K562 (cell line): ENCODE measurements around the gene EXOC3L2. TPM values are rescaled to one million over a fixed set of nuclear protein-coding genes. Genes with fewer than 3 reads are reported as not detected.
A peak's percentile ranks its signal among the peaks of the same experiment; 100 is the strongest.

ENCODE experiments used
- ATAC-seq: fragments of 200-7000 bp; cut with Tn5 transposase; 3 replicates; pipeline ENCODE4 v1.9.1; 2020; ENCODE audit warnings: moderate library complexity
- BruUV-seq: library from RNA; stranded (reverse); fragments of 400-500 nt; replicated peaks from 2 replicates; lab custom pipeline; 2021; lab: Mats Ljungman, UMichigan
- CTCF ChIA-PET: fragments of 300-600 bp; formaldehyde crosslinking; extraction: SDS; loops from one replicate; lab custom pipeline; 2021; ENCODE audit warnings: low intra/inter-chr PET ratio; lab: Yijun Ruan, JAX
- POLR2A ChIA-PET: fragments of 300-600, 350-650 bp; sonication (Branson Sonifier 250); formaldehyde crosslinking; extraction: SDS; loops from one replicate; lab custom pipeline; 2021; ENCODE audit warnings: antibody characterized with exemption, inconsistent platforms; lab: Yijun Ruan, JAX
- DNase-seq, 4 experiments: peaks; one replicate each; pipeline versions ENCODE4 v3.0.0 to v3.0.0-alpha.2; 2011 to 2018; ENCODE audit warnings: low spot score in 3 of 4, mixed read lengths in 3 of 4; ENCODE audit errors: extremely low read depth in 1 of 4
- FAIRE-seq: peaks from 2 replicates; lab custom pipeline; 2011; peaks lifted over from hg19 to GRCh38; lab: Jason Lieb, UNC
- H2AFZ ChIP-seq: 2 replicates; pipeline ENCODE4 v1.6.0; 2011; ENCODE audit warnings: low read depth, low read length, control low read depth, inconsistent platforms
- H3K27ac ChIP-seq: fragments of 200-600 bp; 3 replicates; pipeline ENCODE4 v1.8.0; 2011; ENCODE audit warnings: low read depth, mild to moderate bottlenecking, control low read depth, inconsistent platforms, low read length, moderate library complexity, mixed read lengths; ENCODE audit errors: extremely low read depth
- H3K27me3 ChIP-seq, 2 experiments: fragments of 300-600 bp in 1 of 2; 2 replicates in 1 of 2; 3 replicates in 1 of 2; pipeline versions ENCODE4 v1.6.0 to v1.8.0; 2011; ENCODE audit warnings: inconsistent platforms in 2 of 2, low read length in 2 of 2, mild to moderate bottlenecking in 1 of 2, mixed read lengths in 1 of 2, moderate library complexity in 1 of 2; ENCODE audit not compliant: control insufficient read depth in 2 of 2, insufficient read depth in 2 of 2
- H3K36me3 ChIP-seq: fragments of 300-600 bp; 3 replicates; pipeline ENCODE4 v1.8.0; 2011; ENCODE audit warnings: mild to moderate bottlenecking, low read length, inconsistent platforms; ENCODE audit not compliant: control insufficient read depth, insufficient read depth
- H3K4me1 ChIP-seq, 2 experiments: fragments of 200-600 bp in 1 of 2; replicated peaks in 1 of 2; 2 replicates in 1 of 2; 3 replicates in 1 of 2; pipeline versions ENCODE4 v1.5.1 to v1.8.0; 2011; ENCODE audit warnings: inconsistent platforms in 2 of 2, low read length in 2 of 2, mild to moderate bottlenecking in 1 of 2, mixed read lengths in 1 of 2, moderate library complexity in 1 of 2; ENCODE audit not compliant: control insufficient read depth in 2 of 2, insufficient read depth in 2 of 2
- H3K4me2 ChIP-seq: 2 replicates; pipeline ENCODE4 v1.6.1; 2011; ENCODE audit warnings: low read length, control low read depth, inconsistent platforms, mixed read lengths; ENCODE audit not compliant: insufficient read depth
- H3K4me3 ChIP-seq: fragments of 200-600 bp; sonication (generic), shearing (Covaris generic); 2 replicates; pipeline ENCODE4 v1.5.1; 2016; ENCODE audit warnings: control low read depth, inconsistent platforms
- H3K79me2 ChIP-seq: fragments of 200-600 bp; 3 replicates; pipeline ENCODE4 v1.8.0; 2011; ENCODE audit warnings: low read length, inconsistent platforms; ENCODE audit not compliant: control insufficient read depth, insufficient read depth
- H3K9ac ChIP-seq, 2 experiments: 2 replicates each; pipeline versions ENCODE4 v1.6.0 to v1.6.1; 2011; ENCODE audit warnings: low read depth in 2 of 2, low read length in 2 of 2, control low read depth in 1 of 2, inconsistent platforms in 1 of 2, mild to moderate bottlenecking in 1 of 2, mixed read lengths in 1 of 2; ENCODE audit not compliant: insufficient read depth in 1 of 2
- H3K9me1 ChIP-seq: one replicate; pipeline ENCODE4 v1.6.0; 2011; ENCODE audit warnings: inconsistent platforms, mild to moderate bottlenecking, low read length, moderate library complexity; ENCODE audit not compliant: control insufficient read depth, insufficient read depth
- H3K9me3 ChIP-seq: replicated peaks from 2 replicates; pipeline ENCODE4 v1.5.1; 2011; ENCODE audit warnings: low read depth, low read length, inconsistent platforms; ENCODE audit not compliant: control insufficient read depth, insufficient read depth
- H4K20me1 ChIP-seq: replicated peaks from 2 replicates; pipeline ENCODE4 v1.6.1; 2011; ENCODE audit warnings: low read length, inconsistent platforms, mixed read lengths; ENCODE audit not compliant: control insufficient read depth, insufficient read depth
- MAZ ChIP-seq, 2 experiments: fragments of 450-650 bp in 1 of 2; sonication (generic) in 1 of 2; formaldehyde crosslinking; IDR thresholded peaks in 1 of 2; conservative IDR thresholded peaks in 1 of 2; 2 replicates each; pipeline versions ENCODE4 v1.4.0 to v1.5.0; 2020; ENCODE audit warnings: mild to moderate bottlenecking in 1 of 2, missing genetic modification reagents in 1 of 2
- POLR2G ChIP-seq: fragments of 200-400 bp; formaldehyde crosslinking; IDR thresholded peaks from 2 replicates; pipeline ENCODE4 v1.6.1; 2017; ENCODE audit warnings: low read depth, mild to moderate bottlenecking, antibody characterized with exemption, low read length, moderate library complexity
- ZNF324 ChIP-seq: fragments of 250-450 bp; sonication (Bioruptor Pico); IDR thresholded peaks from 2 replicates; pipeline ENCODE4 v1.4.0; 2020; ENCODE audit warnings: mild to moderate bottlenecking
- ZNF589 ChIP-seq: fragments of 200-800 bp; sonication (Bioruptor generic); IDR thresholded peaks from 2 replicates; pipeline ENCODE4 v1.6.1; 2016; ENCODE audit warnings: low read depth, missing genetic modification characterization, missing compliant biosample characterization
- WGBS: fragments of 100-300 bp; shearing (Covaris generic); methylation state at CpG from one replicate; pipeline ENCODE4 v1.1.6; 2016; ENCODE audit warnings: low coverage, mixed read lengths; ENCODE audit not compliant: insufficient coverage; ENCODE audit errors: missing lambda C conversion rate; 5-methylcytosine and 5-hydroxymethylcytosine counted together
- in situ Hi-C: fragments of 300-500 bp; cut with MboI; formaldehyde crosslinking; loops from 4 replicates; pipeline ENCODE4 v1.15.0; 2018; ENCODE audit warnings: inconsistent platforms, mixed read lengths
- intact Hi-C: fragments of 100-400 bp; cut with micrococcal nuclease; formaldehyde crosslinking; loops from 2 replicates; pipeline ENCODE4 v1.14.2; 2022
- polyA plus RNA-seq, 8 experiments: library from polyadenylated mRNA; depleted of rRNA in 4 of 8; stranded (reverse) in 5 of 8; unstranded in 3 of 8; fragments of >200 nt; fragmentation: Nextera tagmentation in 2 of 8; fragmentation: Illumina TruSeq in 1 of 8; extraction: Ambion mirVana in 2 of 8; extraction: Trizol in 1 of 8; gene quantifications; 2 replicates each; pipeline versions ENCODE4 v1.2.1 to v1.2.3, GENCODE V29; 2011 to 2014; ENCODE audit warnings: inconsistent platforms in 1 of 8, missing spikeins in 1 of 8
- total RNA-seq, 7 experiments: library from RNA; depleted of rRNA in 6 of 7; stranded (reverse); fragments of >200 nt in 6 of 7; fragmentation: Illumina TruSeq in 2 of 7; extraction: Trizol in 2 of 7; gene quantifications; 2 replicates each; pipeline versions ENCODE4 v1.2.1 to v1.2.3, GENCODE V29; 2011 to 2021; ENCODE audit warnings: low replicate concordance in 1 of 7

Gene EXOC3L2
- total and polyA plus RNA-seq, 9 of the 15 experiments (the other 6 are each of a cell fraction or from before 2014, with no cell fraction given), result 0.31 to 19.0 (median 2.4) TPM

DNA sequence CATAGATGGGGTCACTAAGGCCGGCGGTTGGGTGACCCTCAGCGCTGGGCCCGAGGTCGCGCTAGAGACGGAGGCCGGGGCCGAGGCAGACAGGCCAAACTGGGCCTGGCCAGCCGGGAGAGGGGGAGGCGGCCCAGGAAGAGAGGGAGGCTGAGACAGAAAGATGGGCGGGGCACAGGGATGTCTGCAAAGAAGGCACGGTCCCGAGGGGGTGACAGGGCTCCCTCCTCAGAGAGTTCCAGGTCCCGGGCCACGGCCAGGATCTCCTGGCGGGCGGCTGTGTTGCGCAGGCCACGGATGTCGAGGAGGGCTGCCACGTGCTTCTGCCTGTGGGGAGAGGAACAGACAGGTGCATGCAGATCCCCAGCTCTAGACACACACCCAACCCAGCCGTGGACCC is 32.2 kb downstream of the EXOC3L2 start:
- ChIA-PET POLR2A (no interaction called here), CTCF (interaction anchor here (0.7 kb wide), 1 partner anchor 1294 kb away, joined by 5 read pairs; no protein-coding TSS in a partner anchor)
- H2AFZ ChIP-seq, result no peak overlapping the region
- no TSS peak for BruUV-seq
- H3K27ac ChIP-seq, result no peak overlapping the region
- peak in 2 of 4 experiments; percentile 38 to 52 for DNase-seq
- peaks cover 0 to 25% of the 10 kb centered on the region in 2 experiments; a peak in 2 of 5 replicates for H3K4me1 ChIP-seq
- in situ Hi-C loops (no loop called here), intact Hi-C loops (no loop called here)
- no peaks in the 10 kb centered on the region for H3K9me3 ChIP-seq
- H3K4me2 ChIP-seq, result no peak overlapping the region
- H3K9ac ChIP-seq, result peak overlapping the region in 1 of 2 experiments; percentile 52; a peak in 1 of 4 replicates
- H4K20me1 ChIP-seq, result no peaks in the 10 kb centered on the region
- no peak for FAIRE-seq
- TF ChIP-seq MAZ (CRISPR knock-in tag; conservative IDR thresholded peaks at IDR 0.05 in 1 of 2, IDR thresholded peaks at IDR 0.05 in 1 of 2) (no peak), ZNF324 (CRISPR knock-in tag) (no peak), ZNF589 (CRISPR knock-in tag) (no peak), POLR2G (0 out of 2 replicates have a peak, but pooled peaks have one; percentile 21)
- no peak overlapping the region for H3K4me3 ChIP-seq
- no peak; the same call in 1 of the 3 replicates for ATAC-seq
- no peaks in the 10 kb centered on the region for H3K36me3 ChIP-seq
- no peaks in the 10 kb centered on the region for H3K9me1 ChIP-seq
- WGBS, result 67% methylated on average over 13 of the region's 23 CpGs
- H3K27me3 ChIP-seq, result no peaks in the 10 kb centered on the region
- no peaks in the 10 kb centered on the region for H3K79me2 ChIP-seq
